Fibroblast of lung (primary cell): ENCODE results near the gene CHD5. TPM values are rescaled to one million over a fixed set of nuclear protein-coding genes. Genes with fewer than 3 reads are reported as not detected.

Experiments used
- DNase-seq, 2 donors: peaks; one replicate each; pipeline versions ENCODE4 v3.0.0 to v3.0.0-alpha.2; 2010; ENCODE audit warnings: low read depth in 2 of 2
- H2AFZ ChIP-seq: 2 replicates; pipeline ENCODE4 v1.5.1; 2012; ENCODE audit warnings: low read length, control low read depth, inconsistent platforms
- H3K27ac ChIP-seq: 2 replicates; pipeline ENCODE4 v1.5.1; 2011; ENCODE audit warnings: low read length, control low read depth; ENCODE audit not compliant: insufficient read depth
- H3K27me3 ChIP-seq: 2 replicates; pipeline ENCODE4 v1.5.1; 2011; ENCODE audit warnings: mild to moderate bottlenecking, low read length; ENCODE audit not compliant: control insufficient read depth, insufficient read depth
- H3K36me3 ChIP-seq: 2 replicates; pipeline ENCODE4 v1.5.1; 2011; ENCODE audit warnings: low read length; ENCODE audit not compliant: control insufficient read depth, insufficient read depth
- H3K4me1 ChIP-seq: 2 replicates; pipeline ENCODE4 v1.5.1; 2011; ENCODE audit warnings: low read length; ENCODE audit not compliant: control insufficient read depth, insufficient read depth; ENCODE audit errors: extremely low read depth
- H3K4me2 ChIP-seq: 2 replicates; pipeline ENCODE4 v1.5.1; 2011; ENCODE audit warnings: low read length, control low read depth; ENCODE audit not compliant: insufficient read depth; ENCODE audit errors: extremely low read depth
- H3K4me3 ChIP-seq, 4 experiments: fragments of 200-600 bp in 1 of 4; sonication (generic) in 1 of 4; replicated peaks in 1 of 4; 2 replicates each; pipeline ENCODE4 v1.5.1; 2011 to 2016; ENCODE audit warnings: low read length in 4 of 4, low read depth in 3 of 4, mild to moderate bottlenecking in 3 of 4, control low read depth in 2 of 4, inconsistent platforms in 1 of 4, mixed read lengths in 1 of 4; ENCODE audit not compliant: insufficient read depth in 1 of 4; ENCODE audit errors: control extremely low read depth in 1 of 4
- H3K79me2 ChIP-seq: 2 replicates; pipeline ENCODE4 v1.5.1; 2012; ENCODE audit warnings: mild to moderate bottlenecking, low read length, inconsistent platforms; ENCODE audit not compliant: control insufficient read depth, insufficient read depth
- H3K9ac ChIP-seq: 2 replicates; pipeline ENCODE4 v1.5.1; 2011; ENCODE audit warnings: mild to moderate bottlenecking, low read length, control low read depth; ENCODE audit not compliant: insufficient read depth
- H3K9me3 ChIP-seq: 2 replicates; pipeline ENCODE4 v1.5.1; 2012; ENCODE audit warnings: low read depth, low read length; ENCODE audit not compliant: control insufficient read depth, insufficient read depth
- H4K20me1 ChIP-seq: 2 replicates; pipeline ENCODE4 v1.5.1; 2011; ENCODE audit warnings: low read length; ENCODE audit not compliant: control insufficient read depth, insufficient read depth; ENCODE audit errors: extremely low read depth
- EZH2 ChIP-seq: IDR thresholded peaks from 2 replicates; pipeline ENCODE4 v1.5.1; 2012; ENCODE audit warnings: low read length, control low read depth, mild to moderate bottlenecking; ENCODE audit errors: missing control alignments
- polyA plus RNA-seq, 2 donors: library from polyadenylated mRNA; depleted of rRNA in 1 of 2; stranded (reverse) in 1 of 2; unstranded in 1 of 2; fragments of >200 nt; gene quantifications; 2 replicates each; pipeline ENCODE4 v1.2.1, GENCODE V29; 2011 to 2012; ENCODE audit warnings: missing spikeins in 1 of 2
- total RNA-seq: library from RNA; depleted of rRNA; stranded (reverse); fragments of >200 nt; gene quantifications from 2 replicates; pipeline ENCODE4 v1.2.1, GENCODE V29; 2014
- TF ChIP-seq, protein P1 (sequence below), 2 donors: IDR thresholded peaks in 1 of 2; conservative IDR thresholded peaks in 1 of 2; 1 replicate in 1 of 2; 2 replicates in 1 of 2; pipeline ENCODE4 v1.5.1; 2011 to 2012; ENCODE audit warnings: low read length in 2 of 2, control low read depth in 1 of 2, inconsistent platforms in 1 of 2, low read depth in 1 of 2, mild to moderate bottlenecking in 1 of 2

CHD5 gene
- total and polyA plus RNA-seq, 2 donors (not counting 1 experiment from before 2014, with no cell fraction given): under 0.01 to 0.01 TPM

DNA sequence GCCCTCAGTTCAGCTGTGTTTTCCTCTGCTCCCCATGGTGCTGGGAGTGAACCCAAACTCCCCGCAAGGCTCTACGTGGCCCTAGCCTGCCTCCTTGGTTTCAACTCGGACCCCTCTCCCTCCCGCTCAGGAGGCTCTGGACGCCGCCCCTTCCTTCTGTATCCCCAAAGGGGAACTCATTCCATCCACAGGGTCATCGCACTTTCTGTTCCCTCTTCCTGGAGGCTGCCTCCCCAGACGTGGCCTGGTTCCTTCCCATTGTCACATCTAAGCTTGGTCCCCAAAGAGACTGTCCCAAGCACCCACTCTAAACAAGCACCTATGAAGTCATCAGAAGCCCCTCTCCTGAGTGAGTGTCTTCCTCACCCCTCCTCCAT, 123.6 kb downstream of the CHD5 start:
- Histone ChIP-seq H4K20me1 (no peaks in the 10 kb centered on the region), H3K36me3 (no peaks in the 10 kb centered on the region), H2AFZ (no peak overlapping the region), H3K9ac (no peak overlapping the region), H3K4me3 (no peak overlapping the region), H3K9me3 (no peaks in the 10 kb centered on the region), H3K79me2 (no peaks in the 10 kb centered on the region), H3K4me1 (no peaks in the 10 kb centered on the region), H3K27me3 (no peaks in the 10 kb centered on the region), H3K4me2 (no peak overlapping the region), H3K27ac (no peak overlapping the region)
- no peak for DNase-seq
- TF ChIP-seq, protein P1, sequence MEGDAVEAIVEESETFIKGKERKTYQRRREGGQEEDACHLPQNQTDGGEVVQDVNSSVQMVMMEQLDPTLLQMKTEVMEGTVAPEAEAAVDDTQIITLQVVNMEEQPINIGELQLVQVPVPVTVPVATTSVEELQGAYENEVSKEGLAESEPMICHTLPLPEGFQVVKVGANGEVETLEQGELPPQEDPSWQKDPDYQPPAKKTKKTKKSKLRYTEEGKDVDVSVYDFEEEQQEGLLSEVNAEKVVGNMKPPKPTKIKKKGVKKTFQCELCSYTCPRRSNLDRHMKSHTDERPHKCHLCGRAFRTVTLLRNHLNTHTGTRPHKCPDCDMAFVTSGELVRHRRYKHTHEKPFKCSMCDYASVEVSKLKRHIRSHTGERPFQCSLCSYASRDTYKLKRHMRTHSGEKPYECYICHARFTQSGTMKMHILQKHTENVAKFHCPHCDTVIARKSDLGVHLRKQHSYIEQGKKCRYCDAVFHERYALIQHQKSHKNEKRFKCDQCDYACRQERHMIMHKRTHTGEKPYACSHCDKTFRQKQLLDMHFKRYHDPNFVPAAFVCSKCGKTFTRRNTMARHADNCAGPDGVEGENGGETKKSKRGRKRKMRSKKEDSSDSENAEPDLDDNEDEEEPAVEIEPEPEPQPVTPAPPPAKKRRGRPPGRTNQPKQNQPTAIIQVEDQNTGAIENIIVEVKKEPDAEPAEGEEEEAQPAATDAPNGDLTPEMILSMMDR (conservative IDR thresholded peaks at IDR 0.05 in 1 of 2, IDR thresholded peaks at IDR 0.05 in 1 of 2; ENCODE audit: low read depth in 1 of 2, low read length in 2 of 2): no peak
- TF ChIP-seq EZH2: no peak

DNA sequence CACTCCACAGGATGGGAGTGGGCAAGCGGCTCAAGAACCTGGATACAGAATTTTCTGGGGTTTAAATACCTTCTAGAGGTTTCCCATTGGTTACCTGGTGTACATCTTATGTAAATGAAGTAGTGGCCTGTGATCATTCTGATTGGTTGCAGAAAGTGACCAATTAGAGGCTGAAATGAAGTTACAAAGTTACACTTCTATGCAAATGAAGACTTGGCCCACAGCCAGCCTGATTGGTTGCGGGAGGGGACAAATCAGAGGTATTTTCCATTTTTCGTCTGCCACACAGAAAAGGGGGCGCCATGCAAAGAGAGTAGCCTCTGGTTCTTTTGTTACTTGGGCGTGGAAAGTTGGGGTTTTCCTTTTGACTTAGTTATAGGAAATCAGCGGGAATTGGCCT, 125.5 kb downstream of the CHD5 start:
- DNase-seq: no peak
- TF ChIP-seq EZH2: no peak
- TF ChIP-seq, protein P1 (conservative IDR thresholded peaks at IDR 0.05 in 1 of 2, IDR thresholded peaks at IDR 0.05 in 1 of 2; ENCODE audit: low read depth in 1 of 2, low read length in 2 of 2): no peak

DNA sequence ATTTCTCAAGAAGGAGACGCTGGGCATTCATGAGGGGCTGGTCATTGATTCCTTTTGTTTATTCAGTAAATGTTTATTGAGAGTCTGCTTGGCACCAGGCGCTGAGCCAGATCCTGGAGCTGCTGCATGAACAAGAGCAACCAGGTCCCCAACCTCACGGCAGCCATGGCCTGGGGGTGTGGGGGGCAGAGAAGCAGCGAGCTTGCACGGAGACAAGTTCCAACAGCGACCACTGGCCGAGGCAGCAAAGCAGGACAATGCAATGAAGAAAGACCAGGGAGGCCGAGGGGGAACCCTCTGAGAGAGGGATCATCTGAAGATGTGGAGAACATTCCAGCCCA, 126.9 kb downstream of the CHD5 start:
- no peak overlapping the region for H3K4me2 ChIP-seq
- no peak for TF ChIP-seq EZH2
- TF ChIP-seq, protein P1 (conservative IDR thresholded peaks at IDR 0.05 in 1 of 2, IDR thresholded peaks at IDR 0.05 in 1 of 2; ENCODE audit: low read depth in 1 of 2, low read length in 2 of 2): no peak
- no peaks in the 10 kb centered on the region for H4K20me1 ChIP-seq
- no peak overlapping the region for H2AFZ ChIP-seq
- no peaks in the 10 kb centered on the region for H3K9me3 ChIP-seq
- no peak for DNase-seq
- no peaks in the 10 kb centered on the region for H3K36me3 ChIP-seq
- no peaks in the 10 kb centered on the region for H3K4me1 ChIP-seq
- H3K27me3 ChIP-seq: no peaks in the 10 kb centered on the region
- H3K4me3 ChIP-seq: no peak overlapping the region
- no peak overlapping the region for H3K27ac ChIP-seq
- H3K9ac ChIP-seq: no peak overlapping the region
- no peaks in the 10 kb centered on the region for H3K79me2 ChIP-seq

More for the DNA sequence above, 125.5 kb downstream of the CHD5 start:
- Histone ChIP-seq H3K9me3 (no peaks in the 10 kb centered on the region), H3K4me1 (no peaks in the 10 kb centered on the region), H3K27ac (no peak overlapping the region), H3K4me3 (no peak overlapping the region), H3K79me2 (no peaks in the 10 kb centered on the region), H3K9ac (no peak overlapping the region), H2AFZ (no peak overlapping the region), H3K36me3 (no peaks in the 10 kb centered on the region), H4K20me1 (no peaks in the 10 kb centered on the region), H3K27me3 (no peaks in the 10 kb centered on the region), H3K4me2 (no peak overlapping the region)
